Neural progenitor cell (in vitro differentiated cells): ENCODE measurements around the gene TTC3. TPM values are rescaled to one million over a fixed set of nuclear protein-coding genes. Genes with fewer than 3 reads are reported as not detected.

Experiments
- DNase-seq: peaks from one replicate; pipeline ENCODE4 v3.0.0-alpha.2; 2016; ENCODE audit warnings: low spot score
- H2AFZ ChIP-seq: fragments of 200-600 bp; sonication (generic); replicated peaks from 2 replicates; pipeline ENCODE4 v1.6.1; 2016; ENCODE audit warnings: antibody characterized with exemption
- H3F3A ChIP-seq: fragments of 200-600 bp; sonication (generic); 2 replicates; pipeline ENCODE4 v1.6.1; 2016; ENCODE audit warnings: antibody characterized with exemption, low read depth
- H3K27ac ChIP-seq: fragments of 200-600 bp; sonication (generic); 2 replicates; pipeline ENCODE4 v1.5.1; 2016; ENCODE audit warnings: mild to moderate bottlenecking
- H3K27me3 ChIP-seq: fragments of 200-600 bp; sonication (generic); 2 replicates; pipeline ENCODE4 v1.6.1; 2016; ENCODE audit warnings: mild to moderate bottlenecking, moderate library complexity
- H3K36me3 ChIP-seq: fragments of 200-600 bp; sonication (generic); 2 replicates; pipeline ENCODE4 v1.5.1; 2016
- H3K4me1 ChIP-seq: fragments of 200-600 bp; sonication (generic); 2 replicates; pipeline ENCODE4 v1.6.1; 2016; ENCODE audit warnings: mixed run types
- H3K4me2 ChIP-seq: fragments of 200-600 bp; sonication (generic); 2 replicates; pipeline ENCODE4 v1.6.1; 2016
- H3K4me3 ChIP-seq: fragments of 200-600 bp; sonication (generic); 2 replicates; pipeline ENCODE4 v1.5.1; 2016
- H3K79me2 ChIP-seq: fragments of 200-600 bp; sonication (generic); 2 replicates; pipeline ENCODE4 v1.6.1; 2016; ENCODE audit warnings: low read depth
- H3K9ac ChIP-seq: fragments of 200-600 bp; sonication (generic); 2 replicates; pipeline ENCODE4 v1.6.1; 2016
- H3K9me3 ChIP-seq: fragments of 200-600 bp; sonication (generic); 2 replicates; pipeline ENCODE4 v1.5.1; 2016; ENCODE audit warnings: low read depth
- H4K20me1 ChIP-seq: fragments of 200-600 bp; sonication (generic); 2 replicates; pipeline ENCODE4 v1.6.1; 2016; ENCODE audit warnings: low read depth
- H3K27ac Mint-ChIP-seq: 3 replicates; pipeline ENCODE4 v1.8.0; 2021; ENCODE audit warnings: mixed read lengths
- H3K27me3 Mint-ChIP-seq: 2 replicates; pipeline ENCODE4 v1.8.0; 2022; ENCODE audit warnings: low read depth, mild to moderate bottlenecking, inconsistent platforms, moderate library complexity, mixed read lengths; ENCODE audit not compliant: insufficient read depth
- H3K36me3 Mint-ChIP-seq: 3 replicates; pipeline ENCODE4 v1.8.0; 2021; ENCODE audit warnings: mixed read lengths
- H3K4me1 Mint-ChIP-seq: 3 replicates; pipeline ENCODE4 v1.8.0; 2021; ENCODE audit warnings: mixed read lengths
- H3K4me3 Mint-ChIP-seq: 3 replicates; pipeline ENCODE4 v1.8.0; 2021; ENCODE audit warnings: mild to moderate bottlenecking, moderate library complexity, mixed read lengths
- H3K9me3 Mint-ChIP-seq: 3 replicates; pipeline ENCODE4 v1.8.0; 2020; ENCODE audit warnings: mixed read lengths
- CTCF ChIP-seq: fragments of 200-600 bp; sonication (generic); IDR thresholded peaks from 2 replicates; pipeline ENCODE4 v1.5.1; 2017; ENCODE audit warnings: antibody characterized with exemption, mild to moderate bottlenecking
- EZH2 ChIP-seq: fragments of 200-600 bp; sonication (generic); IDR thresholded peaks from 2 replicates; pipeline ENCODE4 v1.6.1; 2017; ENCODE audit warnings: antibody characterized with exemption, mild to moderate bottlenecking, moderate library complexity
- EZH2phosphoT487 ChIP-seq: fragments of 200-600 bp; sonication (generic); IDR thresholded peaks from 2 replicates; pipeline ENCODE4 v1.6.1; 2017; ENCODE audit warnings: antibody characterized with exemption
- total RNA-seq: library from RNA; depleted of rRNA; stranded (reverse); fragments of >200 nt; gene quantifications from 2 replicates; pipeline ENCODE4 v1.2.3, GENCODE V29; 2015; ENCODE audit warnings: low replicate concordance

The TTC3 gene
- total RNA-seq, 1 donor from 2014 or later = 135 TPM

DNA sequence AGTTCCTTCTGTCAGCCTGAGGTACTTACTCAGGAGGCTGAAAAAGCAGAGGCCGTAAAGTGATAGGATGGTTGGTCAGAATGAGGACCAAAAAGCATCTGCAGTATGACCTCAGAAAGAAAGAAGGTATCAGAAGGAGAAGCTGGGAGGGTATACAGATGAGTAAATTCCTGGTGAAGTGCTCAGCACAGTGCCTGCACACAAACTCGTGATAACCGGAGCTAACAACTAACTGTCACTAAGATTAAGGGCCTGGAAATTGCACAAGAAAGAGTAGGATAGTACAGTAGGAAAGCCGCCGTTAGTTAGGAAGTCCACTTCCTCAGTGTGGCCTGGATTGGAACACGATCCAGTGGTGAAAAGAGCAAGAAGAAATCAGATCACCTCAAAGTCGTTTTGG is 131.5 kb downstream of the TTC3 start:
- Mint-ChIP-seq H3K4me1 (peaks cover 12% of the 10 kb centered on the region), H3K4me3 (no peak overlapping the region), H3K27ac (no peak overlapping the region), H3K36me3 (peaks cover 45% of the 10 kb centered on the region), H3K27me3 (peaks cover 2% of the 10 kb centered on the region), H3K9me3 (no peaks in the 10 kb centered on the region)
- Histone ChIP-seq H4K20me1 (no peaks in the 10 kb centered on the region), H3K79me2 (no peaks in the 10 kb centered on the region), H3K27ac (no peak overlapping the region), H3K4me2 (no peak overlapping the region), H3K36me3 (no peaks in the 10 kb centered on the region), H3K9ac (no peak overlapping the region), H3K4me3 (no peak overlapping the region), H3F3A (no peaks in the 10 kb centered on the region), H3K9me3 (no peaks in the 10 kb centered on the region), H2AFZ (no peak overlapping the region), H3K27me3 (no peaks in the 10 kb centered on the region), H3K4me1 (no peaks in the 10 kb centered on the region)
- DNase-seq = no peak
- TF ChIP-seq EZH2phosphoT487 (no peak), CTCF (no peak), EZH2 (no peak)

DNA sequence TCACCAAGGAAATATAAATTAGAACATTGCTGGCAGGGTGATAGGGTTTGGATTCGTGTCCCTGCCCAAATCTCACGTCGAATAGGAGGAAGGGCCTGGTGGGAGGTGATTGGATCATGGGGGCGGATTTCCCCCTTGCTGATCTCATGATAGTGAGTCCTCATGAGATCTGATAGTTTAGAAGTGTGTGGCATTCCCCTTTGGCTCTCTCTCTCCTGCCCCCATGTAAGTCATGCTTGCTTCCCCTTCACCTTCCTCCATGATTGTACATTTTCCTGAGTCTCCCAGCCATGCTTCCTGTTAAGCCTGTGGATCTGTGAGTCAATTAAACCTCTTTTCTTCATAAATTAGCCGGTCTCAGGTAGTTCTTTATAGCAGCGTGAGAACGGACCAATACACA is 133.4 kb downstream of the TTC3 start:
- no peaks in the 10 kb centered on the region for H3K36me3 ChIP-seq
- no peaks in the 10 kb centered on the region for H3F3A ChIP-seq
- no peak overlapping the region for H3K4me3 ChIP-seq
- H2AFZ ChIP-seq = no peak overlapping the region
- no peaks in the 10 kb centered on the region for H3K4me1 ChIP-seq
- peaks cover 2% of the 10 kb centered on the region for H3K27me3 Mint-ChIP-seq
- H3K4me3 Mint-ChIP-seq = no peak overlapping the region
- peaks cover 10% of the 10 kb centered on the region for H3K4me1 Mint-ChIP-seq
- peaks cover 35% of the 10 kb centered on the region for H3K36me3 Mint-ChIP-seq
- H3K9me3 ChIP-seq = no peaks in the 10 kb centered on the region
- no peak for DNase-seq
- H3K27ac Mint-ChIP-seq = no peak overlapping the region
- H3K9me3 Mint-ChIP-seq = peaks cover 3% of the 10 kb centered on the region
- no peak overlapping the region for H3K9ac ChIP-seq
- no peaks in the 10 kb centered on the region for H3K79me2 ChIP-seq
- H3K27ac ChIP-seq = no peak overlapping the region
- no peaks in the 10 kb centered on the region for H4K20me1 ChIP-seq
- TF ChIP-seq EZH2 = no peak
- no peak for TF ChIP-seq CTCF
- TF ChIP-seq EZH2phosphoT487 = no peak
- H3K4me2 ChIP-seq = no peak overlapping the region
- H3K27me3 ChIP-seq = no peaks in the 10 kb centered on the region

GRCh38 chr21:37207441-37208009 is 134.5 kb downstream of the TTC3 start:
- peaks cover 28% of the 10 kb centered on the region for H3K36me3 Mint-ChIP-seq
- H3K4me1 Mint-ChIP-seq = peaks cover 7% of the 10 kb centered on the region
- Histone ChIP-seq H3K27me3 (no peaks in the 10 kb centered on the region), H3K9ac (no peak overlapping the region), H3K4me3 (no peak overlapping the region), H3F3A (no peaks in the 10 kb centered on the region), H3K4me1 (no peaks in the 10 kb centered on the region), H4K20me1 (no peaks in the 10 kb centered on the region), H3K4me2 (no peak overlapping the region), H2AFZ (no peak overlapping the region), H3K9me3 (no peaks in the 10 kb centered on the region), H3K27ac (no peak overlapping the region), H3K79me2 (no peaks in the 10 kb centered on the region), H3K36me3 (no peaks in the 10 kb centered on the region)
- no peak overlapping the region for H3K27ac Mint-ChIP-seq
- peaks cover 5% of the 10 kb centered on the region for H3K9me3 Mint-ChIP-seq
- peaks cover 2% of the 10 kb centered on the region for H3K27me3 Mint-ChIP-seq
- TF ChIP-seq CTCF (no peak), EZH2phosphoT487 (no peak), EZH2 (no peak)
- no peak overlapping the region for H3K4me3 Mint-ChIP-seq
- DNase-seq = no peak
